GM12892 (cell line): ENCODE measurements around the gene PDGFC.

ENCODE experiments used
- POLR2A ChIP-seq: IDR thresholded peaks from 2 replicates; pipeline ENCODE4 v1.6.1; 2011; ENCODE audit warnings: low read depth, low read length, control low read depth
- TAF1 ChIP-seq: IDR thresholded peaks from 2 replicates; pipeline ENCODE4 v1.6.1; 2011; ENCODE audit warnings: low read depth, mild to moderate bottlenecking, control low read depth, low read length, borderline replicate concordance

DNA sequence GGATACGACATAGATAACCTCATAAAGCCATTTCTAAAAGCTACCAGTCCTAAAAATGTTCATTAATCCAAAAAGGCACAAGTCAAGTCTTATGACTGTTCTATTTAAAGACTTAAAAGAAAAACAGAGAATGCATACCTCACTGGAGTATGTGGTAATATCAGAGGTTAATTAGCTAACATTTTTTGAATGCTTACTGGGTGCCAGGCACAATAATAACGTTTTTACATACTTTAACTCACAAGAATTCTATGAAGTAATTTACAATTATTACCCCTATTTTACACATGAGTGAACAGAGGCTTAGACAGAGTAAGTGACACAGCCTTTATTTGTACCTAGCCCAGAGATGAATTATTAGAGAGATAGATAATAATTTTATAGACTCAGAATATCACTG, 207.5 kb downstream of the PDGFC start:
- no peak for TF ChIP-seq POLR2A
- no peak for TF ChIP-seq TAF1
